ENCODE data around the gene FTSJ1. TPM values are rescaled to one million over a fixed set of nuclear protein-coding genes. Genes with fewer than 3 reads are reported as not detected.
"Not testable (repeated sequence)": the region's sequence is repeated elsewhere in the genome, so short reads cannot be mapped to it uniquely, and the experiment has no call there.

FTSJ1 gene
- total RNA-seq, 1 donor from 2014 or later = 154 TPM

DNA sequence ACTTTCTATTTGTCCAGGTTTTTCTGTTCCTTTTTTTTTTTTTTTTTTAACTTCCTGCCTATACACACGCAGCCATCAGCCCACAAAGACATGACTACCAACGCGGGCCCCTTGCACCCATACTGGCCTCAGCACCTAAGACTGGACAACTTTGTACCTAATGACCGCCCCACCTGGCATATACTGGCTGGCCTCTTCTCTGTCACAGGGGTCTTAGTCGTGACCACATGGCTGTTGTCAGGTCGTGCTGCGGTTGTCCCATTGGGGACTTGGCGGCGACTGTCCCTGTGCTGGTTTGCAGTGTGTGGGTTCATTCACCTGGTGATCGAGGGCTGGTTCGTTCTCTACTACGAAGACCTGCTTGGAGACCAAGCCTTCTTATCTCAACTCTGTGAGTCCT, 47.7 kb downstream of the FTSJ1 start:
- TF ChIP-seq, protein P1, sequence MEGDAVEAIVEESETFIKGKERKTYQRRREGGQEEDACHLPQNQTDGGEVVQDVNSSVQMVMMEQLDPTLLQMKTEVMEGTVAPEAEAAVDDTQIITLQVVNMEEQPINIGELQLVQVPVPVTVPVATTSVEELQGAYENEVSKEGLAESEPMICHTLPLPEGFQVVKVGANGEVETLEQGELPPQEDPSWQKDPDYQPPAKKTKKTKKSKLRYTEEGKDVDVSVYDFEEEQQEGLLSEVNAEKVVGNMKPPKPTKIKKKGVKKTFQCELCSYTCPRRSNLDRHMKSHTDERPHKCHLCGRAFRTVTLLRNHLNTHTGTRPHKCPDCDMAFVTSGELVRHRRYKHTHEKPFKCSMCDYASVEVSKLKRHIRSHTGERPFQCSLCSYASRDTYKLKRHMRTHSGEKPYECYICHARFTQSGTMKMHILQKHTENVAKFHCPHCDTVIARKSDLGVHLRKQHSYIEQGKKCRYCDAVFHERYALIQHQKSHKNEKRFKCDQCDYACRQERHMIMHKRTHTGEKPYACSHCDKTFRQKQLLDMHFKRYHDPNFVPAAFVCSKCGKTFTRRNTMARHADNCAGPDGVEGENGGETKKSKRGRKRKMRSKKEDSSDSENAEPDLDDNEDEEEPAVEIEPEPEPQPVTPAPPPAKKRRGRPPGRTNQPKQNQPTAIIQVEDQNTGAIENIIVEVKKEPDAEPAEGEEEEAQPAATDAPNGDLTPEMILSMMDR (IDR thresholded peaks at IDR 0.05; ENCODE audit: insufficient read depth, low read length, severe bottlenecking) = no peak
- H3K27me3 ChIP-seq (ENCODE audit: control insufficient read depth, insufficient read depth, low read length) = no peaks in the 10 kb centered on the region
- no peak for FAIRE-seq
- no peak overlapping the region for H3K4me3 ChIP-seq (ENCODE audit: low read depth, low read length)
- no peak for DNase-seq (ENCODE audit: low read depth)
- peaks cover 7% of the 10 kb centered on the region for H3K36me3 ChIP-seq (ENCODE audit: control insufficient read depth, insufficient read depth, low read length)

DNA sequence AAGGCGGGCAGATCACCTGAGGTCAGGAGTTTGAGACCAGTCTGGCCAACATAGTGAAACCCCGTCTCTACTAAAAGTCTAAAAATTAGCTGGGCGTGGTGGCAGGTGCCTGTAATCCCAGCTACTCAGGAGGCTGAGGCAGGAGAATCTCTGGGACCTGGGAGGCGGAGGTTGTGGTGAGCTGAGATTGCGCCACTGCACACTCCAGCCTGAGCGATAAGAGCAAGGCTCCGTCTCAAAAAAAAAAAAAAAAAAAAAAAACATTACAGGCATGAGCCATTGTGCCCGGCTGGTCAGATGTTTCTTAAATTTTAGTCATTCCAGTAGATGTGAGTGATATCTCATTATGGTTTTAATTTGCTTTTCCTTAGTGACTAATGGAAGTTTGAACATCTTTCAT, 49.9 kb downstream of the FTSJ1 start:
- not testable (repeated sequence) for H3K36me3 ChIP-seq (ENCODE audit: control insufficient read depth, insufficient read depth, low read length); H3K4me3 ChIP-seq (ENCODE audit: low read depth, low read length); DNase-seq (ENCODE audit: low read depth); FAIRE-seq; H3K27me3 ChIP-seq (ENCODE audit: control insufficient read depth, insufficient read depth, low read length)

DNA sequence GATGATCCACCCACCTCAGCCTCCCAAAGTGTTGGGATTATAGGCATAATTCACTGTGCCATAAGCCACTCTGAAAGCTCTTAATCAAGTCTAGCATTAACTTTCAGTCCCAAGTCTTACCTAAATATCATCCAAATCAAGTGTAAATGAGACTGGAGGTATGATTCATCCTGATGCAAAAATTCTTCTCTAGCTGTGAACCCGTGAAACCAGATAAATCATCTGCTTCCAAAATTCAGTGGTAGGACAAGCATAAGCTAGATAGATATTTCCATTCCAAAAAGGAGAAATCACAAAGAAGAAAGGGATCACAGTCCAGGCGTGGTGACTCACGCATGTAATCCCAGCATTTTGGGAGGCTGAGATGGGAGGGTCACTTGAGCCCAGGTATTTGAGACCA, 54.7 kb downstream of the FTSJ1 start:
- H3K36me3 ChIP-seq (ENCODE audit: control insufficient read depth, insufficient read depth, low read length) = peaks cover 4% of the 10 kb centered on the region
- no peak overlapping the region for H3K4me3 ChIP-seq (ENCODE audit: low read depth, low read length)
- H3K27me3 ChIP-seq (ENCODE audit: control insufficient read depth, insufficient read depth, low read length) = no peaks in the 10 kb centered on the region
- TF ChIP-seq, protein P1 (IDR thresholded peaks at IDR 0.05; ENCODE audit: insufficient read depth, low read length, severe bottlenecking) = no peak
- FAIRE-seq = no peak
- DNase-seq (ENCODE audit: low read depth) = peak; percentile 54

DNA sequence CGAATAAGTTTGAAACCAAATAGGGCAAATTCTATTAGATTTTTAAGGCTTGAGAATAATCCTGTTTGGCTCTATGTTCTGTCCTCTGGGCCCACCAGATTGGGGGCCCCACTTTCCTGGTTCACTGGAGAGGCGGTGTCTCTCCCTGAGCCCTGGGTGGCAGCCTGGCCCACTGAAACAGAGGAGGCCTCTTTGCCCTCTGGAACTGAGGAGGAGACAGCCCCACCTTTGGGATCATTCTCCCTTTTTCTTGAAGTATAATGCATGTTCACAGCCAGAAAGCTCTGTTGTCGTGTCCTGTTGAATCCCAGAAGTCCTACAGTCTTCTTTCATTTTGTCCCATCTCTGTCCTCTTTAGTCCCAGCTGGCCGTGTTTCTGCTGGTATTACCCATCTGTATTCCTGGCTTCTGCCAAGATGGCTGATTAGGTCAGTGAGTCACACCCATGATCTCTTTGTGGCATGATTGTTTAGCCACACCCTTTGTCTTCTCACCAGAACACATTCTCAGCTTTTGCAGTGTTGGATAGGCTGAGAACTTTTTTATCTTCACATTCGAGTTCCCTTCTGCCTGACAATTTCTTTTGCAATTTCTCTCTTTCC, 55.5 kb downstream of the FTSJ1 start:
- no peaks in the 10 kb centered on the region for H3K27me3 ChIP-seq (ENCODE audit: control insufficient read depth, insufficient read depth, low read length)
- H3K4me3 ChIP-seq (ENCODE audit: low read depth, low read length) = no peak overlapping the region
- H3K36me3 ChIP-seq (ENCODE audit: control insufficient read depth, insufficient read depth, low read length) = peaks cover 4% of the 10 kb centered on the region
- FAIRE-seq (no peak), DNase-seq (ENCODE audit: low read depth) (peak; percentile 84)
- TF ChIP-seq, protein P1 (IDR thresholded peaks at IDR 0.05; ENCODE audit: insufficient read depth, low read length, severe bottlenecking) = no peak

DNA sequence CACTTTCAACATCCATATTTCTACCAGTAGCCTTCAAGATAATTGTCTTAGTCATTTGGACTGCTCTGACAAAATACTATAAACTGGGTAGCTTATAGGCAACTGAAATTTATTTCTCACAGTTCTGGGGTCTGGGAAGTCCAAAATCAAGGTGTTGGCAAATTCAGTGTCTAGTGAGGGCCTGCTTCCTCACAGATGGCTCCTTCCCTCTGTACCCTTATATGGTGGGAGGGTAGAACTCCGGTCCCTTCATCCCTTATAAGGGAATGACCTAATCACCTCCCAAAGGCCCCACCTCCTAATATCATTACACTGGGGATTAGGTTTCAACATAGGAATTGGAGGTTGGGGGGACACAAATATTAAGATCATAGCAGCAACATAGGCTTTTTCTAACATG, 56.2 kb downstream of the FTSJ1 start:
- FAIRE-seq = no peak
- Histone ChIP-seq H3K27me3 (ENCODE audit: control insufficient read depth, insufficient read depth, low read length) (no peaks in the 10 kb centered on the region), H3K4me3 (ENCODE audit: low read depth, low read length) (no peak overlapping the region), H3K36me3 (ENCODE audit: control insufficient read depth, insufficient read depth, low read length) (peaks cover 4% of the 10 kb centered on the region)
- no peak for DNase-seq (ENCODE audit: low read depth)
- TF ChIP-seq, protein P1 (IDR thresholded peaks at IDR 0.05; ENCODE audit: insufficient read depth, low read length, severe bottlenecking) = no peak

- Histone ChIP-seq H3K36me3 (ENCODE audit: control insufficient read depth, insufficient read depth, low read length) (peaks cover 4% of the 10 kb centered on the region), H3K4me3 (ENCODE audit: low read depth, low read length) (no peak overlapping the region), H3K27me3 (ENCODE audit: control insufficient read depth, insufficient read depth, low read length) (no peaks in the 10 kb centered on the region)
- FAIRE-seq = no peak
- DNase-seq (ENCODE audit: low read depth) = peak; percentile 33
- TF ChIP-seq, protein P1 (IDR thresholded peaks at IDR 0.05; ENCODE audit: insufficient read depth, low read length, severe bottlenecking) = no peak
These were observed 57.2 kb downstream of the FTSJ1 start for GRCh38 chrX:48533165-48533564.

Other genes with a start within 250 kb of the FTSJ1 start
- not detected in 2 replicates for gene SSX1, start 220.8 kb upstream of the FTSJ1 start, total RNA-seq
- not detected in 2 replicates for gene SSX3, start 119.5 kb upstream of the FTSJ1 start, total RNA-seq
- gene SSX4, start 92.7 kb upstream of the FTSJ1 start, total RNA-seq = not detected in 2 replicates
- gene SSX4B, start 64.2 kb upstream of the FTSJ1 start, total RNA-seq = not detected in 2 replicates
- gene SLC38A5, start 5.9 kb upstream of the FTSJ1 start, total RNA-seq = 134 and 348 TPM in 2 replicates
- gene PORCN, start 32.8 kb downstream of the FTSJ1 start, total RNA-seq = 33.4 and 46.2 TPM in 2 replicates
- gene EBP, start 45.6 kb downstream of the FTSJ1 start, total RNA-seq = 122 and 244 TPM in 2 replicates
- 3.8 and 3.9 TPM in 2 replicates for gene TBC1D25, start 63.5 kb downstream of the FTSJ1 start, total RNA-seq
- gene RBM3, start 98.3 kb downstream of the FTSJ1 start, total RNA-seq = 163 and 177 TPM in 2 replicates
- 121 and 164 TPM in 2 replicates for gene WDR13, start 121.3 kb downstream of the FTSJ1 start, total RNA-seq
- gene WAS, start 207.6 kb downstream of the FTSJ1 start, total RNA-seq = not detected in 2 replicates
- gene SUV39H1, start 220.5 kb downstream of the FTSJ1 start, total RNA-seq = 1.2 and 1.3 TPM in 2 replicates